H9 (cell line): ENCODE data around the gene LPP. TPM values are rescaled to one million over a fixed set of nuclear protein-coding genes. Genes with fewer than 3 reads are reported as not detected.

Experiments
- DNase-seq: peaks from one replicate; pipeline ENCODE4 v3.0.0-alpha.2; 2017
- H2AFZ ChIP-seq: one replicate; pipeline ENCODE4 v1.6.1; 2013; ENCODE audit warnings: mild to moderate bottlenecking, low read length, control low read depth, moderate library complexity
- H2AK5ac ChIP-seq: 2 replicates; pipeline ENCODE4 v1.6.1; 2013; ENCODE audit warnings: low read length, control low read depth, mixed read lengths; ENCODE audit not compliant: insufficient read length
- H2BK120ac ChIP-seq: one replicate; pipeline ENCODE4 v1.6.1; 2013; ENCODE audit warnings: low read depth, mild to moderate bottlenecking, low read length, control low read depth, inconsistent platforms; ENCODE audit not compliant: poor library complexity, severe bottlenecking
- H2BK12ac ChIP-seq: 2 replicates; pipeline ENCODE4 v1.6.1; 2013; ENCODE audit warnings: low read length, control low read depth, mixed read lengths, low read depth; ENCODE audit not compliant: insufficient read length
- H2BK15ac ChIP-seq: 2 replicates; pipeline ENCODE4 v1.6.1; 2013; ENCODE audit warnings: low read depth, low read length, control low read depth
- H2BK20ac ChIP-seq: one replicate; pipeline ENCODE4 v1.6.1; 2013; ENCODE audit warnings: low read depth, mild to moderate bottlenecking, low read length, control low read depth, inconsistent platforms; ENCODE audit not compliant: poor library complexity, severe bottlenecking
- H2BK5ac ChIP-seq: 2 replicates; pipeline ENCODE4 v1.6.1; 2013; ENCODE audit warnings: low read length, control low read depth, mixed read lengths; ENCODE audit not compliant: insufficient read length
- H3K14ac ChIP-seq: 2 replicates; pipeline ENCODE4 v1.6.1; 2013; ENCODE audit warnings: low read length, control low read depth; ENCODE audit not compliant: insufficient read depth
- H3K18ac ChIP-seq: 2 replicates; pipeline ENCODE4 v1.6.1; 2013; ENCODE audit warnings: low read depth, mild to moderate bottlenecking, mixed read lengths, low read length, control low read depth; ENCODE audit not compliant: insufficient read length
- H3K23ac ChIP-seq: 2 replicates; pipeline ENCODE4 v1.6.1; 2013; ENCODE audit warnings: low read length, control low read depth, mixed read lengths, low read depth; ENCODE audit not compliant: insufficient read length
- H3K23me2 ChIP-seq: 2 replicates; pipeline ENCODE4 v1.6.1; 2013; ENCODE audit warnings: low read depth, mild to moderate bottlenecking, mixed read lengths, low read length, control low read depth; ENCODE audit not compliant: insufficient read length, poor library complexity, severe bottlenecking
- H3K27ac ChIP-seq: 2 replicates; pipeline ENCODE4 v1.5.1; 2013; ENCODE audit warnings: low read length, control low read depth, mixed read lengths, low read depth; ENCODE audit not compliant: insufficient read length
- H3K27me3 ChIP-seq: 2 replicates; pipeline ENCODE4 v1.6.1; 2013; ENCODE audit warnings: low read length, control low read depth, inconsistent platforms; ENCODE audit not compliant: insufficient read depth
- H3K4ac ChIP-seq: 2 replicates; pipeline ENCODE4 v1.6.1; 2013; ENCODE audit warnings: low read depth, mild to moderate bottlenecking, control low read depth, inconsistent platforms, low read length, moderate library complexity
- H3K4me1 ChIP-seq: 2 replicates; pipeline ENCODE4 v1.6.1; 2013; ENCODE audit warnings: low read length, control low read depth, inconsistent platforms; ENCODE audit not compliant: insufficient read depth
- H3K4me2 ChIP-seq: 2 replicates; pipeline ENCODE4 v1.6.1; 2013; ENCODE audit warnings: low read length, control low read depth, mixed read lengths; ENCODE audit not compliant: insufficient read length, insufficient read depth
- H3K56ac ChIP-seq: 2 replicates; pipeline ENCODE4 v1.6.1; 2013; ENCODE audit warnings: low read depth, mild to moderate bottlenecking, mixed read lengths, low read length, control low read depth; ENCODE audit not compliant: insufficient read length
- H3K79me1 ChIP-seq: 2 replicates; pipeline ENCODE4 v1.6.1; 2013; ENCODE audit warnings: low read depth, mild to moderate bottlenecking, moderate library complexity, low read length, control low read depth, inconsistent platforms; ENCODE audit not compliant: insufficient read depth, poor library complexity, severe bottlenecking
- H3K79me2 ChIP-seq: 2 replicates; pipeline ENCODE4 v1.6.1; 2013; ENCODE audit warnings: low read length, control low read depth, inconsistent platforms; ENCODE audit not compliant: insufficient read depth
- H3K9ac ChIP-seq: 2 replicates; pipeline ENCODE4 v1.6.1; 2013; ENCODE audit warnings: low read length, control low read depth, mixed read lengths; ENCODE audit not compliant: insufficient read length; ENCODE audit errors: extremely low read depth
- H3K9me3 ChIP-seq: one replicate; pipeline ENCODE4 v1.6.1; 2013; ENCODE audit warnings: low read depth, low read length, inconsistent platforms; ENCODE audit not compliant: control insufficient read depth
- H3T11ph ChIP-seq: one replicate; pipeline ENCODE4 v1.6.1; 2013; ENCODE audit warnings: mild to moderate bottlenecking, low read length, control low read depth, inconsistent platforms
- H4K20me1 ChIP-seq: one replicate; pipeline ENCODE4 v1.6.1; 2013; ENCODE audit not compliant: control insufficient read depth, insufficient read length, insufficient read depth
- H4K5ac ChIP-seq: 2 replicates; pipeline ENCODE4 v1.6.1; 2013; ENCODE audit warnings: low read depth, mild to moderate bottlenecking, mixed read lengths, low read length, control low read depth; ENCODE audit not compliant: insufficient read length
- H4K8ac ChIP-seq: replicated peaks from 2 replicates; pipeline ENCODE4 v1.6.1; 2013; ENCODE audit warnings: low read length, control low read depth, mixed read lengths, low read depth; ENCODE audit not compliant: insufficient read length
- H4K91ac ChIP-seq: 2 replicates; pipeline ENCODE4 v1.6.1; 2013; ENCODE audit warnings: low read depth, mild to moderate bottlenecking, moderate library complexity, mixed read lengths, low read length, control low read depth; ENCODE audit not compliant: insufficient read length
- H3K27ac Mint-ChIP-seq, 3 experiments: 2 replicates in 2 of 3; 3 replicates in 1 of 3; pipeline ENCODE4 v1.8.0; 2020 to 2021; ENCODE audit warnings: mixed read lengths in 3 of 3, mild to moderate bottlenecking in 1 of 3, moderate library complexity in 1 of 3
- H3K27me3 Mint-ChIP-seq: 2 replicates; pipeline ENCODE4 v1.8.0; 2021; ENCODE audit warnings: low read depth, mild to moderate bottlenecking, moderate library complexity, mixed read lengths
- H3K36me3 Mint-ChIP-seq, 3 experiments: 2 replicates in 2 of 3; 3 replicates in 1 of 3; pipeline ENCODE4 v1.8.0; 2020 to 2021; ENCODE audit warnings: low read depth in 3 of 3, mixed read lengths in 3 of 3; ENCODE audit not compliant: insufficient read depth in 1 of 3
- H3K4me1 Mint-ChIP-seq, 2 experiments: 2 replicates each; pipeline ENCODE4 v1.8.0; 2020; ENCODE audit warnings: mixed read lengths in 2 of 2
- H3K4me3 Mint-ChIP-seq, 2 experiments: 2 replicates in 1 of 2; 3 replicates in 1 of 2; pipeline ENCODE4 v1.8.0; 2020 to 2021; ENCODE audit warnings: mild to moderate bottlenecking in 2 of 2, mixed read lengths in 2 of 2, moderate library complexity in 1 of 2
- H3K9me3 Mint-ChIP-seq, 2 experiments: 2 replicates in 1 of 2; 3 replicates in 1 of 2; pipeline ENCODE4 v1.8.0; 2020; ENCODE audit warnings: mild to moderate bottlenecking in 2 of 2, mixed read lengths in 2 of 2, moderate library complexity in 1 of 2
- CTCF ChIP-seq: fragments of 200-600 bp; sonication (generic); conservative IDR thresholded peaks from 3 replicates; pipeline ENCODE4 v1.8.0; 2021; ENCODE audit warnings: antibody characterized with exemption, mild to moderate bottlenecking
- WGBS: extraction: QIAGEN DNeasy Blood & Tissue Kit; methylation state at CpG from one replicate; pipeline ENCODE4 v1.1.7; 2013; ENCODE audit warnings: missing lambda C conversion rate, low lambda C conversion rate, mixed read lengths; ENCODE audit not compliant: insufficient read length; ENCODE audit errors: extremely low coverage; 5-methylcytosine and 5-hydroxymethylcytosine counted together
- total RNA-seq: library from RNA; stranded (reverse); gene quantifications from 2 replicates; pipeline ENCODE4 v1.2.1, GENCODE V29; 2021

Gene LPP
- total RNA-seq, 1 experiment from 2014 or later = 64.6 TPM

GRCh38 chr3:188855675-188856074 is 701.7 kb downstream of the LPP start:
- no peak for TF ChIP-seq CTCF
- H3K27ac ChIP-seq = no peak overlapping the region

More at GRCh38 chr3:188855675-188856074, 701.7 kb downstream of the LPP start:
- no peaks in the 10 kb centered on the region for H3K4me1 ChIP-seq
- Mint-ChIP-seq H3K4me3 (no peak overlapping the region), H3K36me3 (no peaks in the 10 kb centered on the region), H3K27me3 (no peaks in the 10 kb centered on the region), H3K4me1 (no peaks in the 10 kb centered on the region; a peak in 1 of 4 replicates), H3K27ac (no peak overlapping the region), H3K9me3 (no peaks in the 10 kb centered on the region)
- H3K23me2 ChIP-seq = no peaks in the 10 kb centered on the region
- no peaks in the 10 kb centered on the region for H4K20me1 ChIP-seq
- H3K4ac ChIP-seq = no peak overlapping the region
- H3K9me3 ChIP-seq = no peaks in the 10 kb centered on the region
- no peak overlapping the region for H3K14ac ChIP-seq
- H3K27me3 ChIP-seq = no peaks in the 10 kb centered on the region
- no peak for DNase-seq
- H3K18ac ChIP-seq = no peak overlapping the region
- H3K4me2 ChIP-seq = no peak overlapping the region
- H3K79me2 ChIP-seq = no peaks in the 10 kb centered on the region
- H2BK12ac ChIP-seq = no peak overlapping the region
- no peak overlapping the region for H3K23ac ChIP-seq
- WGBS = no CpG with 5 or more reads among the region's 3 CpGs
- no peak overlapping the region for H4K91ac ChIP-seq
- H4K5ac ChIP-seq = no peak overlapping the region
- no peak overlapping the region for H2BK20ac ChIP-seq
- no peak overlapping the region for H2BK5ac ChIP-seq
- H3T11ph ChIP-seq = no peak overlapping the region
- no peak overlapping the region for H4K8ac ChIP-seq
- no peak overlapping the region for H2BK15ac ChIP-seq
- no peak overlapping the region for H2AK5ac ChIP-seq
- no peak overlapping the region for H2BK120ac ChIP-seq
- H2AFZ ChIP-seq = no peak overlapping the region
- H3K56ac ChIP-seq = no peak overlapping the region
- no peak overlapping the region for H3K9ac ChIP-seq
- no peaks in the 10 kb centered on the region for H3K79me1 ChIP-seq
